C4-2B (cell line): ENCODE measurements around the gene SELENOO.
A peak's percentile ranks its signal among the peaks of the same experiment; 100 is the strongest.

Experiments used
- H3K27ac ChIP-seq: fragments of 450-650 bp; 2 replicates; pipeline ENCODE4 v1.5.1; 2017
- ZFX ChIP-seq: fragments of 450-650 bp; IDR thresholded peaks from 2 replicates; pipeline ENCODE4 v1.6.1; 2017
- TF ChIP-seq, protein P1 (sequence below): fragments of 450-650 bp; conservative IDR thresholded peaks from 2 replicates; pipeline ENCODE4 v1.5.1; 2017; ENCODE audit warnings: mild to moderate bottlenecking

The SELENOO gene

GRCh38 chr22:50184004-50184901, 16.6 kb upstream of the SELENOO start:
- H3K27ac ChIP-seq, result peak overlapping the region; percentile 69

DNA sequence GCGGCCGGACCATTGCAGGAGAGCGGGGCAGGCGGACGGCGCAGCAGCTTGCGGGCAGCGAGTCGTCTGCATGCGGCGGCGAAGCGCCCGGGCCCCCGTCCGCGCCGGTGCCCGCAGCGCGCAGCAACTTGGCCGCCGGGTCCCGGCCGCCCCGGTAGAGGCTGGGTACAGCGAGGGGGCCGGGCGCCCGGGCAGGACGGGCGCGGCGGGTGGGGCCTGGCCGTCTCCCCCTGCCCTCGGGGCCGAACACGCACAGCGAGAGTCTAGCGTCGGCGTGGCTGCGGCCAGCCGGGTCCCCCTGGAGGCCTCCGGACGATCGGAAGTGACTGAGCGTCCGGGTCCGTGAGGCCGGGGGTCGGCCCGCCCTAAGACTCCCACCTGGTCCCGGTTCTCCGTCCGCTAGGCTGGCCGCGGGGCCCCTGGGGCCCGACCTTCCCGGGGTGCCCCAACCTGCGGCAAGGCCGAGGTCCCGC, 15.9 kb upstream of the SELENOO start:
- no peak for TF ChIP-seq ZFX
- TF ChIP-seq, protein P1, sequence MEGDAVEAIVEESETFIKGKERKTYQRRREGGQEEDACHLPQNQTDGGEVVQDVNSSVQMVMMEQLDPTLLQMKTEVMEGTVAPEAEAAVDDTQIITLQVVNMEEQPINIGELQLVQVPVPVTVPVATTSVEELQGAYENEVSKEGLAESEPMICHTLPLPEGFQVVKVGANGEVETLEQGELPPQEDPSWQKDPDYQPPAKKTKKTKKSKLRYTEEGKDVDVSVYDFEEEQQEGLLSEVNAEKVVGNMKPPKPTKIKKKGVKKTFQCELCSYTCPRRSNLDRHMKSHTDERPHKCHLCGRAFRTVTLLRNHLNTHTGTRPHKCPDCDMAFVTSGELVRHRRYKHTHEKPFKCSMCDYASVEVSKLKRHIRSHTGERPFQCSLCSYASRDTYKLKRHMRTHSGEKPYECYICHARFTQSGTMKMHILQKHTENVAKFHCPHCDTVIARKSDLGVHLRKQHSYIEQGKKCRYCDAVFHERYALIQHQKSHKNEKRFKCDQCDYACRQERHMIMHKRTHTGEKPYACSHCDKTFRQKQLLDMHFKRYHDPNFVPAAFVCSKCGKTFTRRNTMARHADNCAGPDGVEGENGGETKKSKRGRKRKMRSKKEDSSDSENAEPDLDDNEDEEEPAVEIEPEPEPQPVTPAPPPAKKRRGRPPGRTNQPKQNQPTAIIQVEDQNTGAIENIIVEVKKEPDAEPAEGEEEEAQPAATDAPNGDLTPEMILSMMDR, result no peak
- peak overlapping the region; percentile 87 for H3K27ac ChIP-seq

More at GRCh38 chr22:50184004-50184901, 16.6 kb upstream of the SELENOO start:
- TF ChIP-seq ZFX, result no peak
- TF ChIP-seq, protein P1, result no peak

DNA sequence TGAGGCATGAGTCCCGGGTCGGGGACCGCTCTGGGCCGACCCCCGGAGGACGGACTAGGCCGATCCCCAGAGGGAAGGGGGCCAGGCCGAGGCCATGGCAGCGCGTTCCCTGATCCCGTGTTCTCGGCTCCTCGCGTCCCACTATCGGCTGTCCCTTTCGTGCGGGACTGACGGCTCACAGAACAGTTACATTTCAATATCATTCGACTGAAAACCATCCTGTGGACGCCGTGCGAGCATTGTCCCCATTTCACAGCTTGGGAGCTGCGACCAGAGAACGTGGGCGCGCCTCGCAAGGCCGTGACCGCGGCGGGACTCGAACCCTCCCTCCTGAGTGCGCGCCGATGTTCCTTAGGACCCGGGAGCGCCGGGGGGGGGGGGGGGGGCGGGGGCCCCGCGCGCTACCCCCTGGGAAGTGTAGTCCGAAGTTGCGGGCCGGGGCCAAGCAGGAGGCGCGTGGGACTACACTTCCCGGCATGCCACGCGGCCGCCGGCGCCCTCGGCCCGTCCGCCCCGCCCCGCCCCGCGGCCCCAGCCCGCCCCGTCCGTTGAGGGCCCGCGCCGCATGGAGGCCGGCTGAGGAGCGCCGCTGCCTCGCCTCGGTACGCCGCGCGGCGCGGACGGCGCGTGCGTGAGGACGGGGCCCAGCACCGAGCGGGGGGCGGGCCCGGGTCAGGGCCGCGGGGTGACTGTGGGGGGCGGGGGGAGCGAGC, 15.3 kb upstream of the SELENOO start, which contains the start of gene TRABD:
TSS of gene TRABD (plus strand) at position 539 of the 713 bp plus-strand sequence. CDS start 7,148 bp downstream, outside the sequence.
- peak within 1 kb of the TSS; percentile 87 for H3K27ac ChIP-seq
- TF ChIP-seq, protein P1, result no peak
- TF ChIP-seq ZFX, result no peak

GRCh38 chr22:50186181-50186714, 14.6 kb upstream of the SELENOO start:
- H3K27ac ChIP-seq, result peak overlapping the region; percentile 87
- TF ChIP-seq, protein P1, result no peak
- TF ChIP-seq ZFX, result peak; percentile 67; the same call in 1 of the 2 replicates

DNA sequence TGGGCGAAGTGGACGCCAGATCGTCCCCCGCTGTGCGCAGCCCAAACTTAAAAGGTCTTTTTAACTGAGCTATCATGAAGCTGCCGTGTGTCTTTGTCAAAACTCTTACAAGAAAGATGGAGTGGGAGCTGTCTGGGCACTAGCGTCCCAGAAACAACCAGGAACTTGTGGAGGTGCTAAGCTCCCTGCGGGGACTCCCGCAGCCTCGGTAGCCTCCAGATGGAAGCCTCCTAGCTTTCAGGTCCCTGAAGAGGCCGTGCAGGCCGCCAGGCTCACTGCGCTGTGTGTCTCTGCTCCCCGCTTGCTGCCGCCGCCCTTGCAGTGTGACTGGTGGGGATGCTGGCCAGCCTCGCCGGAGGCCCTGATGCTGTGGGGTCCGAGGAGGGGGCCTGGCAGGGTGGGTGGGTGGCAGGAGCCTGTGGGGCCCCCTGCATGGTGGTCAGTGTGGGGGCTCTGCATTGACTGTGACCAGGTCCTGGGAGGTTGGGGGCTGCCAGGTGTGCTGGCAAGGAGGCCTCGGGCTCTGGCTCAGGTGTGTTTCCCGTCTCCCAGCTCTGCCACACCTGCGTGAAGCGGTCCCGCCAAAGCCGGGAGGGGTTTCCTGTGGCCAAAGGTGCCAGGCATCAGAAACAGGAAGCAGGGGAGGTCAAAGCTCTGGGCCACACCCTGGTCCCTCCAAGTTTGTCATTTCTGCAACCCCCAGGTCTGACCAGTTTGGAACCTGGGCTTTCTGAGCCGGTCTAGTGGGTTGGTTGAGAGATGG, 13.9 kb upstream of the SELENOO start:
- peak overlapping the region; percentile 87 for H3K27ac ChIP-seq
- TF ChIP-seq, protein P1, result no peak
- TF ChIP-seq ZFX, result no peak

DNA sequence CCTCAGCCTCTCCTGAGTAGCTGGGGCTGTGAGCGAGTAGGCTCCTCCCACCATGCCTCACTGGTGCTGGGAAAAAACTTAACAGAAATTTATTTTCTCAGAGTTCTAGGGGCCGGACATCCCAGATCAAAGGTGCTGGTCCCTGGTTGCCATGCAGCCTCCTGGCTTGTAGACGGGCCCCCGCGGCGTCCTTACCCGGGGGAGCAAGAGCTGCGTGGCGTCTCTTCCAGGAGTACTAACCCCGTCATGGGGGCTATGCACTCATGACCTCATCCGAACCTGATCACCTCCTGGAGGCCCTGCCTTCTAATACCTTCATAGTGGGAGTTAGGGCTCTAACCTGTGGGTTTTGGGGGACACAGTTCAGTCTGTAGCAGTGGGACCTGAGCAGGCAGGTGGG, 12.5 kb upstream of the SELENOO start:
- TF ChIP-seq, protein P1, result no peak
- no peak for TF ChIP-seq ZFX
- H3K27ac ChIP-seq, result peak overlapping the region; percentile 87
